ENCODE measurements around the gene TJP1. TPM values are rescaled to one million over a fixed set of nuclear protein-coding genes. Genes with fewer than 3 reads are reported as not detected.

Gene TJP1
- total and polyA plus RNA-seq, 2 donors (not counting 1 experiment from before 2014, with no cell fraction given), result 0.10 TPM; not detected in 1

- DNase-seq, result no peak
- Mint-ChIP-seq H3K27ac (no peak overlapping the region), H3K4me3 (no peak overlapping the region), H3K9me3 (ENCODE audit: insufficient read depth) (peaks cover 2% of the 10 kb centered on the region), H3K27me3 (peaks cover 41% of the 10 kb centered on the region), H3K4me1 (peaks cover 8% of the 10 kb centered on the region)
- no peaks in the 10 kb centered on the region for H3K79me2 ChIP-seq (ENCODE audit: control insufficient read depth, insufficient read depth, low read length)
- CTCF ChIA-PET, result no interaction called here
- ATAC-seq (ENCODE audit: low read depth), result no peak
- H3K4me2 ChIP-seq (replicated peaks; ENCODE audit: low read depth, low read length, poor library complexity, severe bottlenecking), result no peak overlapping the region
- WGBS (ENCODE audit: insufficient coverage), result 77% methylated on average over 6 of the region's 8 CpGs
- no peaks in the 10 kb centered on the region for H3K36me3 ChIP-seq (replicated peaks in 1 of 2; ENCODE audit: control extremely low read depth in 1 of 2, control insufficient read depth in 1 of 2, extremely low read depth in 1 of 2, insufficient read depth in 2 of 2, low read length in 1 of 2)
- H3K9me3 ChIP-seq (ENCODE audit: control extremely low read depth in 1 of 3, control insufficient read depth in 2 of 3, insufficient read depth in 1 of 3, low read length in 2 of 3), result peaks cover 0 to 31% (median 0%) of the 10 kb centered on the region in 3 donors
- no peak overlapping the region for H2AFZ ChIP-seq (ENCODE audit: insufficient read depth, low read depth, low read length, poor library complexity, severe bottlenecking)
- no peak for TF ChIP-seq CTCF (IDR thresholded peaks at IDR 0.05)
- POLR2A ChIA-PET, result no interaction called here
- no peak overlapping the region for H3K27ac ChIP-seq (ENCODE audit: low read length in 2 of 2)
- H3K27me3 ChIP-seq (replicated peaks in 1 of 4; ENCODE audit: control extremely low read depth in 1 of 4, control insufficient read depth in 3 of 4, insufficient read depth in 4 of 4, low read length in 3 of 4), result peaks cover 0 to 28% (median 21%) of the 10 kb centered on the region in 4 experiments
- no peak overlapping the region for H3K4me3 ChIP-seq (ENCODE audit: control extremely low read depth in 1 of 5, extremely low read depth in 1 of 5, insufficient read depth in 1 of 5, low read depth in 2 of 5, low read length in 4 of 5)
- H4K20me1 ChIP-seq (ENCODE audit: control insufficient read depth, insufficient read depth, low read length, poor library complexity, severe bottlenecking), result no peaks in the 10 kb centered on the region
- H3K9ac ChIP-seq (ENCODE audit: low read length), result no peak overlapping the region
- peaks cover 4% of the 10 kb centered on the region in 2 donors for H3K4me1 ChIP-seq (ENCODE audit: control insufficient read depth in 2 of 2, insufficient read depth in 2 of 2, low read length in 2 of 2)
- intact Hi-C loops (cut with micrococcal nuclease), result no loop called here
Observed at GRCh38 chr15:29826908-29827820, 4.9 kb upstream of the TJP1 start.

- DNase-seq, result no peak
- no peak overlapping the region for H3K4me3 ChIP-seq (ENCODE audit: control extremely low read depth in 1 of 5, extremely low read depth in 1 of 5, insufficient read depth in 1 of 5, low read depth in 2 of 5, low read length in 4 of 5)
- peaks cover 0 to 32% (median 0%) of the 10 kb centered on the region in 3 donors for H3K9me3 ChIP-seq (ENCODE audit: control extremely low read depth in 1 of 3, control insufficient read depth in 2 of 3, insufficient read depth in 1 of 3, low read length in 2 of 3)
- no peak overlapping the region for H3K4me3 Mint-ChIP-seq
- no peak overlapping the region for H3K27ac ChIP-seq (ENCODE audit: low read length in 2 of 2)
- no peak for TF ChIP-seq EZH2 (IDR thresholded peaks at IDR 0.05; ENCODE audit: borderline replicate concordance, insufficient read depth, low read depth, low read length, poor library complexity, severe bottlenecking)
- no peak for TF ChIP-seq CTCF (IDR thresholded peaks at IDR 0.05)
- CTCF ChIA-PET, result no interaction called here
- peaks cover 11% of the 10 kb centered on the region for H3K4me1 Mint-ChIP-seq
- WGBS (ENCODE audit: insufficient coverage), result no CpG with 5 or more reads among the region's 3 CpGs
- POLR2A ChIA-PET, result no interaction called here
- H3K27me3 ChIP-seq (replicated peaks in 1 of 4; ENCODE audit: control extremely low read depth in 1 of 4, control insufficient read depth in 3 of 4, insufficient read depth in 4 of 4, low read length in 3 of 4), result peaks cover 0 to 38% (median 31%) of the 10 kb centered on the region in 4 experiments
- H4K20me1 ChIP-seq (ENCODE audit: control insufficient read depth, insufficient read depth, low read length, poor library complexity, severe bottlenecking), result no peaks in the 10 kb centered on the region
- no peak overlapping the region for H3K9ac ChIP-seq (ENCODE audit: low read length)
- no peak overlapping the region for H3K4me2 ChIP-seq (replicated peaks; ENCODE audit: low read depth, low read length, poor library complexity, severe bottlenecking)
- no peaks in the 10 kb centered on the region for H3K79me2 ChIP-seq (ENCODE audit: control insufficient read depth, insufficient read depth, low read length)
- no peak for ATAC-seq (ENCODE audit: low read depth)
- H3K27ac Mint-ChIP-seq, result no peak overlapping the region
- peaks cover 2% of the 10 kb centered on the region for H3K9me3 Mint-ChIP-seq (ENCODE audit: insufficient read depth)
- H2AFZ ChIP-seq (ENCODE audit: insufficient read depth, low read depth, low read length, poor library complexity, severe bottlenecking), result no peak overlapping the region
- H3K4me1 ChIP-seq (ENCODE audit: control insufficient read depth in 2 of 2, insufficient read depth in 2 of 2, low read length in 2 of 2), result peaks cover 12 to 16% of the 10 kb centered on the region in 2 donors
- peaks cover 36% of the 10 kb centered on the region for H3K27me3 Mint-ChIP-seq
- intact Hi-C loops (cut with micrococcal nuclease), result no loop called here
- no peaks in the 10 kb centered on the region for H3K36me3 ChIP-seq (replicated peaks in 1 of 2; ENCODE audit: control extremely low read depth in 1 of 2, control insufficient read depth in 1 of 2, extremely low read depth in 1 of 2, insufficient read depth in 2 of 2, low read length in 1 of 2)
Observed at GRCh38 chr15:29825227-29825626, 3.0 kb upstream of the TJP1 start.

Measured in B cell (primary cell).